UCSD-AML1 (cell line): ENCODE measurements around the gene FLNB.
A peak's percentile ranks its signal among the peaks of the same experiment; 100 is the strongest.
"Not testable (repeated sequence)": the region's sequence is repeated elsewhere in the genome, so short reads cannot be mapped to it uniquely, and the experiment has no call there.

Experiments
- DNase-seq: peaks from one replicate; lab custom pipeline; 2025; ENCODE audit not compliant: unreplicated experiment; lab: John Stamatoyannopoulos, UW

The FLNB gene

GRCh38 chr3:58049143-58049785 is 41.0 kb downstream of the FLNB start:
- no peak for DNase-seq

- DNase-seq: peak; percentile 40
These were observed 43.0 kb downstream of the FLNB start for GRCh38 chr3:58051196-58051595.

DNA sequence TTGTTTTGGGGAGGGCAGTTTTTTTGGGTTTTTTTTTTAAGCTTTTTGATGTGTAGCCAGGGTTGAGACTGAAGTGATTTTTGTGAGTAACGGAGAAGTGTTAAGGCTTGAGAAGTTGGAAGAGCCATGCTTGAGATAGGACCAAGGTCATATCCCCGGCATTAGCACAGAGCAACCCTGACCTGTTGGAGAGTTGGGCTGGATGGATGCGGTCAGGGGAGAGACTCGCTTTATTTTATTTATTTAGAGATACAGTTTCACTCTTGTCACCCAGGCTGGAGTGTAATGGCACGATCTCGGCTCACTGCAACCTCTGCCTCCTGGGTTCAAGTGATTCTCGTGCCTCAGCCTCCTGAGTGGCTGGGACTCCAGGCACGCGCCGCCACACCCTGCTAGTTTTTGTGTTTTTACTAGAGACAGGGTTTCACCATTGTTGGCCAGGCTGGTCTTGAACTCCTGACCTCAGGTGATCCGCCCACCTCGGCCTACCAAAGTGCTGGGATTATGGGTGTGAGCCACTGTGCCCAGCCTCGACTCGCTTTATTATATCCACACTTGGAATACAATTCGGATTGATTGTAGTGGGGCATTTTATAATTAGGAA is 43.5 kb downstream of the FLNB start:
- not testable (repeated sequence) for DNase-seq

GRCh38 chr3:58052373-58053273 is 44.4 kb downstream of the FLNB start:
- no peak for DNase-seq

DNA sequence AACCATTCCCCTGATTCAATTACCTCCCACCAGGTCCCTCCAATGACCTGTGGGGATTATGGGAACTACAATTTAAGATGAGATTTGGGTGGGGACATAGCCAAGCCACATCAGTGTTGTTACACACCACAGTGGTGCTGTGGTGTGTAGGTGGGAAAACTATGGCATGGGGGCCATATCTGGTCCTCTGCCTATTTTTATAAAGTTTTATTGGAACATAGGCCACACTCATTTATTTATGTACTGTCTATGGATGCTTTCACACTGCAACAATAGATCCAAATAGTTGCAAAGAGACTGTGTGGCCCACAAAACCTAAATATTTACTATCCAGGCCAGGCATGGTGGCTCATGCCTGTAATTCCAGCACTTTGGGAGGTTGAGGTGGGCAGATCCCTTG is 46.4 kb downstream of the FLNB start:
- DNase-seq: no peak

GRCh38 chr3:58055314-58055713 is 47.1 kb downstream of the FLNB start:
- no peak for DNase-seq

GRCh38 chr3:58055891-58056290 is 47.7 kb downstream of the FLNB start:
- DNase-seq: not testable (repeated sequence)

DNA sequence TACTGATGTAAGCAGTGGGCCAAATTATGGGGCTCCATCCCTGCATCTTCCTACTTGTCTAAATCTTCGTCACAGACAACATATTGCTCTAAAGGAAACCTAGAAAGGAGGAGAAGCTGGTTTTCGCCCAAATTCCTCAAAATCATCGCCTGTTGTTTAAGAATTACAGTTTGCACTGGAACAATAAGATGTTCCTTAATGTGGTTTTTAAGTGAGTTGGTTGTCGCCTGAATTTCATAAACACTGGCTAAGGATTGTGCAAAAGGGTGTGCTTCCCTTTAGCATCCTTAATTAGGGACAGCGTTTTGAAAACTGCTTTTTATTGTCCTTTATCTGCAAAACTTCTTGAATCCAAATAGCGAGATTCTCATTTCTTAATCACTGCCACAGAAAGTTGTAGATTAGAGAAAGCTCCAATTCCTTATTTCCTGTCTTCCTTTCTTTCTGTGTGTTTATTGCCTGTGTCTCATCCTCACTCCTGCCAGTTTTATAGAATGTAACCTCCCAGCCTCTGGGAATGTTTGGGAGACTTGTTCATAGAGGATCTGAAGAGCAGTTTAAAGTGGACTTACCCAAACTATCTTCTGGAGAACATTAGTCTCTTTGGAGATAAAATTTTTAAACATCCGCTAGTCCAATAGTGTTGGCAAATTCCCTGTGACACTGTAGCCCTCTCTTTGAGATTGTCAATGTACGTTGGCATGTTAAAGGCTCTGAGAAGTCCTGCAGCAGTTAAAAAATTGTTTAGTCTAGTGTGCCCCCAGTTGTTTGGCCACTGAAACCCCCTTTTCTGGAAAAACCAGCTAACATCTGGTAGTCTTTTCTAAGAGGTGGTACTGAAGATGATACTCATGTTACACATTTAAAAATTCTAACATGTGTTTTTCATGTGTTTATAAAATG is 50.4 kb downstream of the FLNB start:
- no peak for DNase-seq

- no peak for DNase-seq
These were observed 51.4 kb downstream of the FLNB start for GRCh38 chr3:58059349-58060321.

DNA sequence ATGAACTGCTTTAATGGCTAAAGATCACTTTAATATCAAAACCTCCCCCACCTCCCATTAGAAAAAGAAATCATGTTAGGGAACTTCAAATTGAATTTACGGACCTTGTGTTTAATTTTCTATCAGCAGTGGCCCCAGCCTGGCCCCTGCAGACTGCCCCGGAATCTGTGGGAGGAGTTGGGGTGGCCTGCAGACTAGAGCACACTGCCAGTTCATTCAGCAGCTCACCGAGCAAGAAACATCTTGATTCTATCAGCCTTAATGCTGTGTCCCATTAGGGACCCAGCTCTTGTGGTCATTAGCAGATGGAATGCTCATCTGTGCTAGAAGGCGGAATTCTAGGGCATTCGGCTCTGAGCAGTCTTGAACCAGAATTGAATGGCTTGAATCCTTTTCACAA is 54.2 kb downstream of the FLNB start:
- DNase-seq: no peak

- DNase-seq: no peak
These were observed 55.0 kb downstream of the FLNB start for GRCh38 chr3:58063022-58063815.

DNA sequence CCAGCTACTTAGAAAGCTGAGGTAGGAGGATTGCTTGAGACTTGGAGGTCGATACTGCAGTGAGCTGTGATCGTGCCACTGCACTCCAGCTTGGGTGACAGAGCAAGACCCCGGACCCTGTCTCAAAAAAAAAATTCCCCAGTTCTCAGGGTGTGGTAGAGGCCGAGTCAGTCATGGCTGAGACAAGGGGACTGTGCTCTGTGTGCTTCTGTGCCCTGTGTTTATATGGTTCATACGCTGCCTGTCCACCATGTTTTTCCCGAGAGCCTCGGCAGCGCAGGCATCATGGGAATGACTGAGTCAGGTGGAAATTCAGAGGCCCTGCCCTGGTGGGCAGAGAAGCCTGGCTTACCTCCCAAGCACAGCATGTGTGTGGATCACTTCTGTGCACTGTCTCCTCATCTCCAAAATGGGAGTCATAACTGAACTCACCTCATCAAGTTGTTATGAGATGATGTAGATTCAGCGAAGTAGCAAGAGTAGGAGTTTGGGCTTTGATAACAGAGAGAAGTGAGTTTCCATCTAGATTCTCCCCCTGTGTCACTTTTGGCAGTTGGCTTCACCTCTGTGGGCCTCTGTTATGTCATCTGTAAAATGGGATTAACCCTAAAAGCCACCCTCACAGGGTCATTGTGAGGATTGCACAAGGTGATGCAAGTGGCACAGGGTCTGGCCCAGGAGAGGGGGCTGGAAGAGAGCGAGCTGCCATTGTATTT is 56.9 kb downstream of the FLNB start:
- no peak for DNase-seq

DNA sequence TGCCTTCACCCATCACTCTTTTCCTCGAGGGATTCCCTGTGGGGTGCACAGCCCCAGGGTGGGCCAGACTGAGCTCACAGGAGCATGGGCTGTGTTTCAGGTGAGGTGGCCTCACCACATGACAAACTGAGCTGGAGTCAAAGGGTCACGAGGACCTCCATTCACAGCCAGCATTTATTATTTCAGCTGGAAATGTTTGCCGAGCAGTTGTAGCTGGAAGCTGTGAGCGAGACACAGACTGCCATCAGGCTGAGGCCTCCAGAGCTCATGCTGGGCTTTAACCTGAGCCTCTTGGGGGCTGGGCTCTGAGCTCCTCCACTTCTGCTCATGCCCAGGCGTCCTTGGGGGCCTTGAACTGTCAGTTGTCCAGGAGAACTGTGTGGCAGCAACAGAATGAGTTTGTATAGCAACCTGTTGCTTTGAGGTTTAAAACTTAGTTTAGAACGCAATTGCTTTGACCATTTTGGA is 57.5 kb downstream of the FLNB start:
- DNase-seq: no peak

DNA sequence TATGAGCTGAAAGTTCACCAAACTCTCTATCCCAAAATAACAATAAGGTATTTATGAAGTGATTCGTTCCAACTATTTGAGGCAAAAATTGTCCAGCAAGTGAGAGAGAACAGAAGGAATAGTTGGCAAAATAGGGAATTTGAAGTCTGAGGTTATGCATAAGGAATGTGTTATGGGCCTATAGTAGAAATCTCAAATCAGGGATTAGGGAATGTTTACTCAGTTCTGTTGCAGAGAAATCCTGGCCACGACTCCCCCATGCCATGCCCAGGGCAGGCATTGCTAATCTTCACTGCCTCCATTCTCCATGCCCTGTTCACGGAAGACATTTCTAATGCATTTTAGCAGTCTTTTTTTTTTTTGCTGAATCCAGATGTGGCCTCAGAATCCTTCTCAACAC is 58.6 kb downstream of the FLNB start:
- DNase-seq: no peak

GRCh38 chr3:58068122-58068809 is 60.0 kb downstream of the FLNB start:
- no peak for DNase-seq

- DNase-seq: no peak
These were observed 63.3 kb downstream of the FLNB start for GRCh38 chr3:58071480-58071971.

- no peak for DNase-seq
These were observed 64.0 kb downstream of the FLNB start for GRCh38 chr3:58072052-58072762.
